WTC11 (cell line): ENCODE results near the gene AFF2. TPM values are rescaled to one million over a fixed set of nuclear protein-coding genes. Genes with fewer than 3 reads are reported as not detected.

Source experiments
- ATAC-seq: fragments of 200-7000 bp; cut with Tn5 transposase; 2 replicates; pipeline ENCODE4 v1.10.0; 2021; ENCODE audit warnings: mild to moderate bottlenecking, moderate library complexity
- CTCF ChIA-PET: fragments of 300-600 bp; sonication (Branson Sonifier 250); formaldehyde crosslinking; loops from one replicate; lab custom pipeline; 2021; ENCODE audit warnings: antibody characterized with exemption; lab: Charles Lee
- POLR2A ChIA-PET: fragments of 350-600 bp; sonication (Branson Sonifier 250); formaldehyde crosslinking; loops from one replicate; lab custom pipeline; 2021; ENCODE audit warnings: antibody characterized with exemption; lab: Charles Lee
- DNase-seq: peaks from one replicate; pipeline ENCODE4 v3.0.0; 2021; ENCODE audit warnings: low spot score
- H3K27ac Mint-ChIP-seq: 2 replicates; pipeline ENCODE4 v1.8.0; 2021; ENCODE audit warnings: mixed read lengths
- H3K27me3 Mint-ChIP-seq: 2 replicates; pipeline ENCODE4 v1.8.0; 2021; ENCODE audit warnings: low read depth, mild to moderate bottlenecking, moderate library complexity, mixed read lengths
- H3K36me3 Mint-ChIP-seq: 2 replicates; pipeline ENCODE4 v1.8.0; 2021; ENCODE audit warnings: mixed read lengths
- H3K4me1 Mint-ChIP-seq: 2 replicates; pipeline ENCODE4 v1.8.0; 2022; ENCODE audit warnings: mixed read lengths
- H3K4me3 Mint-ChIP-seq: 2 replicates; pipeline ENCODE4 v1.8.0; 2021; ENCODE audit warnings: mild to moderate bottlenecking, moderate library complexity, mixed read lengths
- H3K9me3 Mint-ChIP-seq: 2 replicates; pipeline ENCODE4 v1.8.0; 2021; ENCODE audit warnings: mixed read lengths
- ATF2 ChIP-seq: sonication (generic); formaldehyde crosslinking; IDR thresholded peaks from 2 replicates; pipeline ENCODE4 v1.8.1; 2022; ENCODE audit warnings: low read depth, missing genetic modification reagents, borderline replicate concordance
- CREM ChIP-seq: sonication (generic); formaldehyde crosslinking; IDR thresholded peaks from 2 replicates; pipeline ENCODE4 v1.8.1; 2022; ENCODE audit warnings: mild to moderate bottlenecking, missing genetic modification reagents, moderate library complexity
- CTCF ChIP-seq: fragments of 200-600 bp; IDR thresholded peaks from 2 replicates; pipeline ENCODE4 v1.8.0; 2022; ENCODE audit warnings: antibody characterized with exemption
- ELF4 ChIP-seq: sonication (generic); formaldehyde crosslinking; IDR thresholded peaks from 2 replicates; pipeline ENCODE4 v1.8.1; 2022; ENCODE audit warnings: low read depth, mild to moderate bottlenecking, moderate library complexity, missing genetic modification reagents
- EMX1 ChIP-seq: fragments of 250-450 bp; sonication (Bioruptor Pico); IDR thresholded peaks from 2 replicates; pipeline ENCODE4 v1.8.0; 2021; ENCODE audit warnings: mild to moderate bottlenecking
- ERG ChIP-seq: fragments of 250-450 bp; sonication (Bioruptor Pico); IDR thresholded peaks from 2 replicates; pipeline ENCODE4 v1.8.0; 2021; ENCODE audit warnings: mild to moderate bottlenecking
- GABPB1 ChIP-seq: sonication (generic); formaldehyde crosslinking; IDR thresholded peaks from 2 replicates; pipeline ENCODE4 v1.8.1; 2023; ENCODE audit warnings: mild to moderate bottlenecking, missing genetic modification reagents
- GTF2I ChIP-seq: fragments of 250-450 bp; sonication (Bioruptor Pico); conservative IDR thresholded peaks from 2 replicates; pipeline ENCODE4 v1.4.0; 2021; ENCODE audit warnings: mild to moderate bottlenecking
- HMGA2 ChIP-seq: fragments of 250-450 bp; sonication (Bioruptor Pico); IDR thresholded peaks from 2 replicates; pipeline ENCODE4 v1.4.0; 2021; ENCODE audit warnings: mild to moderate bottlenecking, moderate library complexity
- JUN ChIP-seq: sonication (generic); formaldehyde crosslinking; IDR thresholded peaks from 2 replicates; pipeline ENCODE4 v1.8.0; 2023; ENCODE audit warnings: mild to moderate bottlenecking, missing genetic modification reagents
- KAT7 ChIP-seq: sonication (generic); formaldehyde crosslinking; IDR thresholded peaks from 2 replicates; pipeline ENCODE4 v1.8.1; 2023; ENCODE audit warnings: missing genetic modification reagents, mild to moderate bottlenecking, borderline replicate concordance
- MXD4 ChIP-seq: fragments of 250-450 bp; sonication (Bioruptor Pico); IDR thresholded peaks from 2 replicates; pipeline ENCODE4 v1.8.0; 2021; ENCODE audit warnings: mild to moderate bottlenecking, moderate library complexity, borderline replicate concordance
- NFATC4 ChIP-seq: fragments of 250-450 bp; sonication (Bioruptor Pico); IDR thresholded peaks from 2 replicates; pipeline ENCODE4 v1.9.0; 2021; ENCODE audit warnings: mild to moderate bottlenecking
- NFYB ChIP-seq: sonication (generic); formaldehyde crosslinking; conservative IDR thresholded peaks from 2 replicates; pipeline ENCODE4 v1.8.0; 2022; ENCODE audit warnings: low read depth, missing genetic modification reagents
- NR1H2 ChIP-seq: sonication (generic); formaldehyde crosslinking; IDR thresholded peaks from 2 replicates; pipeline ENCODE4 v1.9.0; 2021; ENCODE audit warnings: mild to moderate bottlenecking, moderate library complexity, missing genetic modification reagents
- PRRX2 ChIP-seq: fragments of 250-450 bp; sonication (Bioruptor Pico); IDR thresholded peaks from 2 replicates; pipeline ENCODE4 v1.8.0; 2021; ENCODE audit warnings: mild to moderate bottlenecking
- RELA ChIP-seq: sonication (generic); formaldehyde crosslinking; IDR thresholded peaks from 2 replicates; pipeline ENCODE4 v1.8.1; 2022; ENCODE audit warnings: missing genetic modification reagents, mild to moderate bottlenecking, borderline replicate concordance
- SMAD4 ChIP-seq: sonication (generic); formaldehyde crosslinking; IDR thresholded peaks from 2 replicates; pipeline ENCODE4 v1.8.0; 2022; ENCODE audit warnings: mild to moderate bottlenecking, missing genetic modification reagents
- USF1 ChIP-seq: sonication (generic); formaldehyde crosslinking; IDR thresholded peaks from 2 replicates; pipeline ENCODE4 v1.8.0; 2022; ENCODE audit warnings: mild to moderate bottlenecking, missing genetic modification reagents
- ZNF219 ChIP-seq: sonication (generic); formaldehyde crosslinking; IDR thresholded peaks from 2 replicates; pipeline ENCODE4 v1.8.0; 2023; ENCODE audit warnings: missing genetic modification reagents, mild to moderate bottlenecking, borderline replicate concordance
- ZNF317 ChIP-seq: sonication (generic); formaldehyde crosslinking; IDR thresholded peaks from 2 replicates; pipeline ENCODE4 v1.8.1; 2023; ENCODE audit warnings: low read depth, mild to moderate bottlenecking, moderate library complexity, missing genetic modification reagents, borderline replicate concordance
- ZNF396 ChIP-seq: fragments of 250-450 bp; sonication (Bioruptor Pico); IDR thresholded peaks from 2 replicates; pipeline ENCODE4 v1.8.0; 2021; ENCODE audit warnings: mild to moderate bottlenecking, moderate library complexity, borderline replicate concordance
- ZNF416 ChIP-seq: fragments of 250-450 bp; sonication (Bioruptor Pico); IDR thresholded peaks from 2 replicates; pipeline ENCODE4 v1.9.0; 2021; ENCODE audit warnings: mild to moderate bottlenecking, inconsistent platforms
- ZNF425 ChIP-seq: fragments of 250-450 bp; sonication (Bioruptor Pico); conservative IDR thresholded peaks from 2 replicates; pipeline ENCODE4 v1.9.0; 2021; ENCODE audit warnings: mild to moderate bottlenecking
- total RNA-seq: library from RNA; stranded (reverse); gene quantifications from 3 replicates; pipeline ENCODE4 v1.2.3, GENCODE V29; 2021
- TF ChIP-seq, protein P1 (sequence below): fragments of 250-450 bp; sonication (Bioruptor Pico); IDR thresholded peaks from 2 replicates; pipeline ENCODE4 v1.9.0; 2021; ENCODE audit warnings: mild to moderate bottlenecking
- TF ChIP-seq, protein P2 (sequence below): sonication (generic); formaldehyde crosslinking; conservative IDR thresholded peaks from 2 replicates; pipeline ENCODE4 v1.8.1; 2023; ENCODE audit warnings: mild to moderate bottlenecking, low read depth, missing genetic modification reagents, moderate library complexity

AFF2 gene
- total RNA-seq, 1 experiment from 2014 or later = 7.6 TPM

DNA sequence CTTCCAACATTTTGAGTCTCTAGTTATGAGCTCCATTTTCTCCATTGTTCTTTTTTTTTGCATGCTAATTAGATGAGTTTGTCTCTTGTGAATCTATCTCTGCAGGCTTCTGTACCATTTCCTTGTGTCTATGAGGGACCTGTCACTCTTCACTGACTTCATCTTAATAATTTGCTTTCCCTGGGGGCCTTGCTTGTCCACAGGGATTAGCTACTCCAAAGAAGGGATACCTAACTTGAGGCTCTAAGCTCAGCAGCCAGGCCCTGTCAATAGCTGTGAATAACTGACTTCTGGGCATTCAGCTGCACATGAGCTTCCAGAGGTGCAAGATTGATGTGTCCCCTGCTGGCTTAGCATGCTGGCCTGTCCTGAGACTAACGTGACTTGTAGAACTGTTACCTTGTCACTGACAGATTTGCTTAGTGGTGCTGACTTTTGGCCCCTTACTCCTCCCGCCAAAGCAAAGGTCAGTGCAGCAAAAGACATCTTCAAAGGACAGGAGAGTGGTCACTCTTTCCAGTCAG, 124.6 kb downstream of the AFF2 start (continued):
- TF ChIP-seq ZNF425 (CRISPR knock-in tag) (no peak), ERG (CRISPR knock-in tag) (no peak), CTCF (no peak), KAT7 (no peak), ZNF396 (CRISPR knock-in tag) (no peak)
- TF ChIP-seq, protein P1, sequence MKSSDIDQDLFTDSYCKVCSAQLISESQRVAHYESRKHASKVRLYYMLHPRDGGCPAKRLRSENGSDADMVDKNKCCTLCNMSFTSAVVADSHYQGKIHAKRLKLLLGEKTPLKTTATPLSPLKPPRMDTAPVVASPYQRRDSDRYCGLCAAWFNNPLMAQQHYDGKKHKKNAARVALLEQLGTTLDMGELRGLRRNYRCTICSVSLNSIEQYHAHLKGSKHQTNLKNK = no peak

DNA sequence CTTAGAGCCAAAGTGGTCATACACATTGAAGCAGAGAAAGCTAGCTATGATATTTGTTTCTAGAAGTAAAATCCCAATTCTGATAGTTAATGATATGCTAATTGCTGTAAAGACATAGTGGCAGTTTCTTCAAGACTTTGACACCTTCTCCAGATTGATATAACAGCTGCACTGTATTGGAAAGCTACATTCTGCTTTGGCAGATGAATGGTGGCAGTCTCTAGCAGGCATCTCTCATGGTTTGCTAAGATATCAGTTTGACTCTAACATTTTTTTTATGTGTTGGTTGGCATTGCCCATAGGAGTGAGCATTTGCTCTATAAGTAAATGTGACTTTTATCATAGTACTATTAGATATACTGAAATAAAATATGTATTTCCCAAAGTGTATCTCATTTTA, 128.2 kb downstream of the AFF2 start:
- H3K27ac Mint-ChIP-seq = no peak overlapping the region
- TF ChIP-seq MXD4 = no peak
- no peak for TF ChIP-seq ELF4 (CRISPR knock-in tag)
- TF ChIP-seq SMAD4 (CRISPR knock-in tag) = no peak
- TF ChIP-seq GABPB1 (CRISPR knock-in tag) = no peak
- TF ChIP-seq EMX1 (CRISPR knock-in tag) = no peak
- no peak for TF ChIP-seq USF1 (CRISPR knock-in tag)
- no peak for TF ChIP-seq ZNF219 (CRISPR knock-in tag)
- no peak for TF ChIP-seq RELA (CRISPR knock-in tag)
- TF ChIP-seq, protein P2, sequence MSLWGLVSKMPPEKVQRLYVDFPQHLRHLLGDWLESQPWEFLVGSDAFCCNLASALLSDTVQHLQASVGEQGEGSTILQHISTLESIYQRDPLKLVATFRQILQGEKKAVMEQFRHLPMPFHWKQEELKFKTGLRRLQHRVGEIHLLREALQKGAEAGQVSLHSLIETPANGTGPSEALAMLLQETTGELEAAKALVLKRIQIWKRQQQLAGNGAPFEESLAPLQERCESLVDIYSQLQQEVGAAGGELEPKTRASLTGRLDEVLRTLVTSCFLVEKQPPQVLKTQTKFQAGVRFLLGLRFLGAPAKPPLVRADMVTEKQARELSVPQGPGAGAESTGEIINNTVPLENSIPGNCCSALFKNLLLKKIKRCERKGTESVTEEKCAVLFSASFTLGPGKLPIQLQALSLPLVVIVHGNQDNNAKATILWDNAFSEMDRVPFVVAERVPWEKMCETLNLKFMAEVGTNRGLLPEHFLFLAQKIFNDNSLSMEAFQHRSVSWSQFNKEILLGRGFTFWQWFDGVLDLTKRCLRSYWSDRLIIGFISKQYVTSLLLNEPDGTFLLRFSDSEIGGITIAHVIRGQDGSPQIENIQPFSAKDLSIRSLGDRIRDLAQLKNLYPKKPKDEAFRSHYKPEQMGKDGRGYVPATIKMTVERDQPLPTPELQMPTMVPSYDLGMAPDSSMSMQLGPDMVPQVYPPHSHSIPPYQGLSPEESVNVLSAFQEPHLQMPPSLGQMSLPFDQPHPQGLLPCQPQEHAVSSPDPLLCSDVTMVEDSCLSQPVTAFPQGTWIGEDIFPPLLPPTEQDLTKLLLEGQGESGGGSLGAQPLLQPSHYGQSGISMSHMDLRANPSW = no peak
- no peak for TF ChIP-seq JUN (CRISPR knock-in tag)
- no peak for TF ChIP-seq ZNF416
- TF ChIP-seq GTF2I (CRISPR knock-in tag) = no peak
- TF ChIP-seq PRRX2 (CRISPR knock-in tag) = no peak
- no peak for TF ChIP-seq NFYB (CRISPR knock-in tag)
- TF ChIP-seq HMGA2 (CRISPR knock-in tag) = no peak
- no peak for TF ChIP-seq CREM (CRISPR knock-in tag)
- no peak for TF ChIP-seq ATF2 (CRISPR knock-in tag)
- TF ChIP-seq NR1H2 (CRISPR knock-in tag) = no peak
- no peak for TF ChIP-seq NFATC4 (CRISPR knock-in tag)
- TF ChIP-seq ZNF317 (CRISPR knock-in tag) = no peak
- H3K27me3 Mint-ChIP-seq = no peaks in the 10 kb centered on the region
- no peak for ATAC-seq
- DNase-seq = no peak
- H3K36me3 Mint-ChIP-seq = no peaks in the 10 kb centered on the region
- H3K4me1 Mint-ChIP-seq = no peaks in the 10 kb centered on the region
- no peak overlapping the region for H3K4me3 Mint-ChIP-seq
- H3K9me3 Mint-ChIP-seq = no peaks in the 10 kb centered on the region
- CTCF ChIA-PET = no interaction called here
- POLR2A ChIA-PET = no interaction called here
